SK-N-SH treated with all-trans-retinoic acid at 6 μM for 48 hours (cell line): ENCODE data around the gene IFIT1B.
"Not testable (repeated sequence)": the region's sequence is repeated elsewhere in the genome, so short reads cannot be mapped to it uniquely, and the experiment has no call there.

ENCODE experiments used
- ATAC-seq: fragments of 200-7000 bp; cut with Tn5 transposase; 3 replicates; pipeline ENCODE4 v1.9.1; 2020; ENCODE audit warnings: mild to moderate bottlenecking, moderate library complexity
- ARNTL ChIP-seq: fragments of 450-650 bp; formaldehyde crosslinking; IDR thresholded peaks from 2 replicates; pipeline ENCODE4 v1.5.0; 2020; ENCODE audit warnings: low read depth, mild to moderate bottlenecking, moderate library complexity, borderline replicate concordance
- BACH2 ChIP-seq: fragments of 250-450 bp; sonication (Bioruptor Pico); IDR thresholded peaks from 2 replicates; pipeline ENCODE4 v1.9.0; 2021; ENCODE audit warnings: mild to moderate bottlenecking, borderline replicate concordance
- CSDC2 ChIP-seq: fragments of 250-450 bp; sonication (Bioruptor Pico); IDR thresholded peaks from 2 replicates; pipeline ENCODE4 v1.5.0; 2020; ENCODE audit warnings: mild to moderate bottlenecking, moderate library complexity
- ESRRG ChIP-seq: fragments of 250-450 bp; sonication (Bioruptor Pico); IDR thresholded peaks from 2 replicates; pipeline ENCODE4 v1.6.1; 2021; ENCODE audit warnings: mild to moderate bottlenecking
- GLIS3 ChIP-seq: fragments of 250-450 bp; sonication (Bioruptor Pico); IDR thresholded peaks from 2 replicates; pipeline ENCODE4 v1.5.0; 2020; ENCODE audit warnings: mild to moderate bottlenecking, moderate library complexity
- ISL1 ChIP-seq: fragments of 250-450 bp; sonication (Bioruptor Pico); IDR thresholded peaks from 2 replicates; pipeline ENCODE4 v2.1.2; 2022; ENCODE audit warnings: mild to moderate bottlenecking, moderate library complexity
- OSR1 ChIP-seq: fragments of 250-450 bp; sonication (Bioruptor Pico); IDR thresholded peaks from 2 replicates; pipeline ENCODE4 v1.8.0; 2022; ENCODE audit warnings: moderate library complexity, mild to moderate bottlenecking, inconsistent platforms
- PPARA ChIP-seq: fragments of 250-450 bp; sonication (Bioruptor Pico); IDR thresholded peaks from 2 replicates; pipeline ENCODE4 v1.5.0; 2020; ENCODE audit warnings: mild to moderate bottlenecking, borderline replicate concordance
- RARB ChIP-seq: fragments of 250-450 bp; sonication (Bioruptor Pico); IDR thresholded peaks from 2 replicates; pipeline ENCODE4 v1.8.0; 2021; ENCODE audit warnings: mild to moderate bottlenecking, moderate library complexity
- SNAI2 ChIP-seq: fragments of 250-450 bp; sonication (Bioruptor Pico); IDR thresholded peaks from 2 replicates; pipeline ENCODE4 v1.5.0; 2020; ENCODE audit warnings: mild to moderate bottlenecking, moderate library complexity
- TCF4 ChIP-seq: fragments of 250-450 bp; sonication (Bioruptor Pico); IDR thresholded peaks from 2 replicates; pipeline ENCODE4 v1.8.0; 2021; ENCODE audit warnings: mild to moderate bottlenecking, moderate library complexity, borderline replicate concordance
- ZC3H10 ChIP-seq: fragments of 250-450 bp; sonication (Bioruptor Pico); IDR thresholded peaks from 2 replicates; pipeline ENCODE4 v1.5.1; 2021; ENCODE audit warnings: mild to moderate bottlenecking, moderate library complexity
- ZFP3 ChIP-seq: fragments of 250-450 bp; sonication (Bioruptor Pico); IDR thresholded peaks from 2 replicates; pipeline ENCODE4 v1.5.0; 2020; ENCODE audit warnings: mild to moderate bottlenecking, moderate library complexity
- ZFP30 ChIP-seq: fragments of 450-650 bp; formaldehyde crosslinking; IDR thresholded peaks from 2 replicates; pipeline ENCODE4 v1.5.0; 2022; ENCODE audit warnings: mild to moderate bottlenecking, moderate library complexity
- ZNF565 ChIP-seq: fragments of 450-650 bp; formaldehyde crosslinking; conservative IDR thresholded peaks from 2 replicates; pipeline ENCODE4 v1.5.0; 2020; ENCODE audit warnings: low read depth, mild to moderate bottlenecking, moderate library complexity
- ZNF8 ChIP-seq: fragments of 450-650 bp; formaldehyde crosslinking; IDR thresholded peaks from 2 replicates; pipeline ENCODE4 v1.5.0; 2020; ENCODE audit warnings: mild to moderate bottlenecking, moderate library complexity
- TF ChIP-seq, protein P1 (sequence below): fragments of 250-450 bp; sonication (Bioruptor Pico); IDR thresholded peaks from 2 replicates; pipeline ENCODE4 v1.8.0; 2021; ENCODE audit warnings: low read depth, mild to moderate bottlenecking, moderate library complexity, borderline replicate concordance
- TF ChIP-seq, protein P2 (sequence below): fragments of 250-450 bp; sonication (Bioruptor Pico); IDR thresholded peaks from 2 replicates; pipeline ENCODE4 v1.5.0; 2020; ENCODE audit warnings: mild to moderate bottlenecking, moderate library complexity
- TF ChIP-seq, protein P3 (sequence below): fragments of 250-450 bp; sonication (Bioruptor Pico); IDR thresholded peaks from 2 replicates; pipeline ENCODE4 v1.8.0; 2020; ENCODE audit warnings: mild to moderate bottlenecking, moderate library complexity, borderline replicate concordance
- TF ChIP-seq, protein P4 (sequence below): fragments of 250-450 bp; sonication (Bioruptor Pico); IDR thresholded peaks from 2 replicates; pipeline ENCODE4 v1.5.1; 2021; ENCODE audit warnings: mild to moderate bottlenecking, moderate library complexity

The IFIT1B gene, protein sequence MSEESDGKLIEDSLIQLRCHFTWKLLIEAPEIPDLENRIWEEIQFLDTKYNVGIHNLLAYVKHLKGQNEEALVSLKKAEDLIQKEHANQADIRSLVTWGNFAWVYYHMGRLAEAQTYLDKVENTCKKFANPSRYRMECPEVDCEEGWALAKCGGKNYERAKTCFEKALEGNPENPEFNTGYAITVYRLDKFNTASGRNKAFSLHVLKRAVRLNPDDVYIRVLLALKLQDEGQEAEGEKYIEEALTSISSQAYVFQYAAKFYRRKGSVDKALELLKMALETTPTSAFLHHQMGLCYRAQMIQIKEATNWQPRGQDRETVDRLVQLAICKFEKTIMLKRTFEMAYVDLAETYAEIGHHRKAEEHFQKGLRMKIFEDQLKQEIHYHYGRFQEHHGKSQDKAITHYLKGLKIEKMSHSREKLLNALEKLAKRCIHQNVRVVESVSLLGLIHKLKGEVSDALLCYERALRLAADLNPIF

DNA sequence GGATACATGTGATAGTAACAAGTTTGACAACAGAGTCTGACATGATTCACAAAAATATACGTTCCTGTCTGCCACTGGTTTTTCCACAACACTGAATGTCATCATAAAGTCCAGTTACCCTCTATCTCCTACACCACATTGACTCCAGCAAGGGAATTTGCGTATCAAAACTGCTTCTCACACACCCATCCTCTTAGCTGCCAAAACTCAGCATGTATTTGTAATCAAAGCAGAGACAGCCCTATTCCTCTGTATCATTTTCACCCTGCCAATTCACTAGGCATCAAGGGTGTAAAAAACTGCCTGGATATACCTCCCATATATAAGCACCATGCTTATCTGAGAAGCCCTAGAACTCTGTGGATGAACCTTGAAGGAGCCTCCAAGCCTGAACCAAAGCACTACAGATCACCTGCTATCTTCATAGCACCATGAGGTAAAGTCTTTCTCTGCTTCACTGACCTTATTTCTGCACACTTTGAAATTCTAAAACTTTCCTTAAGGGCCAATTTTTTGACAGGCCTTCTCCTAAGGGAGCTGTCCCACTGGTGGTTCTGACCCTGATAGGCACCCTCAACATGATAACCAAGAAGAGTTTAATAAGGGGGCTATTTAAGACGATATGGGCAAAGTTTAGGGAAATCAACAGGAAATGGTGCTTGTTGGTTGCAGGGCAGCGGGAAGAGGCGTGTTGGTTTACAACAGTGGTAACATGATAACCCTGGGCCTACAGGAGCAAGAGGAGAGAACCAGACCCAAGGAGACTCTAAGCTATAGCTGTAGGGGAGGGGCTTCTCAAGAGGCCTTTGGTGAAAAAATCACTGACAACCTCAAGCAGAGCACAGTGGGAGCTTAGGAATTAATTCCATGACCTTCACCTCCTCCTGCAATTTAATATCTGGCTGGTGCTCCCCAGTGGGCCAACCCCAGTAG is at the start of gene IFIT1B:
Gene IFIT1B (plus strand): TSS at position 352 of the 933 bp plus-strand sequence. CDS start 80 bp downstream, at position 432.
- TF ChIP-seq ARNTL (CRISPR knock-in tag) (no peak), ZNF565 (CRISPR knock-in tag) (no peak), OSR1 (CRISPR knock-in tag) (no peak), CSDC2 (CRISPR knock-in tag) (no peak), GLIS3 (CRISPR knock-in tag) (no peak), ZNF8 (CRISPR knock-in tag) (no peak)
- TF ChIP-seq, protein P1, sequence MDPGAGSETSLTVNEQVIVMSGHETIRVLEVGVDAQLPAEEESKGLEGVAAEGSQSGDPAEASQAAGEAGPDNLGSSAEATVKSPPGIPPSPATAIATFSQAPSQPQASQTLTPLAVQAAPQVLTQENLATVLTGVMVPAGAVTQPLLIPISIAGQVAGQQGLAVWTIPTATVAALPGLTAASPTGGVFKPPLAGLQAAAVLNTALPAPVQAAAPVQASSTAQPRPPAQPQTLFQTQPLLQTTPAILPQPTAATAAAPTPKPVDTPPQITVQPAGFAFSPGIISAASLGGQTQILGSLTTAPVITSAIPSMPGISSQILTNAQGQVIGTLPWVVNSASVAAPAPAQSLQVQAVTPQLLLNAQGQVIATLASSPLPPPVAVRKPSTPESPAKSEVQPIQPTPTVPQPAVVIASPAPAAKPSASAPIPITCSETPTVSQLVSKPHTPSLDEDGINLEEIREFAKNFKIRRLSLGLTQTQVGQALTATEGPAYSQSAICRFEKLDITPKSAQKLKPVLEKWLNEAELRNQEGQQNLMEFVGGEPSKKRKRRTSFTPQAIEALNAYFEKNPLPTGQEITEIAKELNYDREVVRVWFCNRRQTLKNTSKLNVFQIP: no peak
- TF ChIP-seq, all 23 proteins: peak for 0
- no peak for ATAC-seq

DNA sequence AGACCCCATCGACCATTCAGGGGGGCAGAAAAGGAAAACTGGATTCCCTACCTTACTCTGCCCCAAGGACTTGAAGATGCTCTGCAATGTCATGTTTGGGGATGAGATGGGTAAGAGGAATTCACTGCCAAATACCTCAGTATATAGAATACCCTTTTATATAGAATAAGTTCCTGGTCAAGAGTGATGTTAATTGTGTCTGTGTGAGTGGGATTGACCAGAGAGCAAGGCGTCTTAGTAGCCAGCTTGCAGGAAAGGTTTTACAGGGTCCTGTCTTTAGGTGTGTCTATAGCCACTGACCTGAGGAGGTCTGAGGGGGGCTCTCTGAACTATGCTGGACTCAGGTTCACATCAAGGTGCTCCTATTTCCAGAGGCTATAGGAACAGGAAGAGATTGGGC is 48.7 kb upstream of the IFIT1B start:
- TF ChIP-seq ZNF565 (CRISPR knock-in tag) (no peak), ZC3H10 (CRISPR knock-in tag) (no peak), TCF4 (no peak), ISL1 (CRISPR knock-in tag) (no peak), ZFP3 (CRISPR knock-in tag) (no peak), SNAI2 (CRISPR knock-in tag) (no peak), ZFP30 (CRISPR knock-in tag) (no peak), RARB (CRISPR knock-in tag) (no peak), ZNF8 (CRISPR knock-in tag) (no peak), GLIS3 (CRISPR knock-in tag) (no peak)
- TF ChIP-seq, all 23 proteins: peak for 0
- no peak for ATAC-seq

DNA sequence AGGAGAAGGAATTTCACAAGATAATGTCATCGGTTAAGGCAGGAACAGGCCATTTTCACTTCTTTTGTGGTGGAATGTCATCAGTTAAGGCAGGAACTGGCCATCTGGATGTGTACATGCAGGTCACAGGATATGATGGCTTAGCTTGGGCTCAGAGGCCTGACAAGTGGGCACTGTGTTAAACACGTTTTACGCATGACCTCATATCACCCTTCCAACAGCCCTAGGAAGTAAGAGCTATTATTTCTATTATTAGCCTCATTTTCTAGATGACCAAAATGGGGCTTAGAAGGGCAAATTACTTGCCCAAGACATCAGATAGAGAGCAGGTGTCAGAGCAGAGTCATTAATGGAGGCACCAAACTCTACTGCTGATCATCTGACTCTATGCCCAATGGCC is 47.8 kb upstream of the IFIT1B start:
- ATAC-seq: not testable (repeated sequence)

DNA sequence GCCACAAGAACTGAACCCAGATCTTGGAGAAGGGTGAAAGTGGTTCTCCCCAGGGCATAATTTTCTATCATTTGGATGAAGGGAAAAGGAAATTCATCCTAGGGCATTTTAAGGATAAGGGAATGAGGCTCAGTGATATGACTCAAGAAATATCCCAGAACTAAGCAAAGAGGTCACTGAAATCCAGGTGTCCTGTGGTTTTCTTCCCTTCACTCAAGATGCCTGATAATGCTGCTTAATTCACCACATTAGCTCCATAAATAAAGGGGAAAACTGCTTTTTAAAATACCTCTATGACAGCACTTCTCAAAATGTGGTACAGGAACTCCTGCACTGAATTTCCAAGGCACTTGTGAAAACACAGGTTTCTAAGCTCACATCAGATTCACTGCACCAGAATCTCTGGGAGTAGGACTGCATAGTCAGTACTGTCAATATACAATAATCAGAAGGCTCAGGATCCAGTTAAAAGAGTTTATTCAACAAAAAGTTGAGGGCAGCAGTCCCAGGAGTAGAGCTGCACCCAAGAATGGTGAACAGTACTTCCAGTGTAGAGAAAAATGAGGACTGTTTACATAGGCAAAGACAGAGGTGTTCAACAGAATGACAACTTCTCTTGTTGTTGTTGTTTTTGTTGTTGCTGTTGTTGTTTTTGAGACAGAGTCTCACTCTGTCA is 47.2 kb upstream of the IFIT1B start:
- ATAC-seq: no peak
- TF ChIP-seq, protein P2, sequence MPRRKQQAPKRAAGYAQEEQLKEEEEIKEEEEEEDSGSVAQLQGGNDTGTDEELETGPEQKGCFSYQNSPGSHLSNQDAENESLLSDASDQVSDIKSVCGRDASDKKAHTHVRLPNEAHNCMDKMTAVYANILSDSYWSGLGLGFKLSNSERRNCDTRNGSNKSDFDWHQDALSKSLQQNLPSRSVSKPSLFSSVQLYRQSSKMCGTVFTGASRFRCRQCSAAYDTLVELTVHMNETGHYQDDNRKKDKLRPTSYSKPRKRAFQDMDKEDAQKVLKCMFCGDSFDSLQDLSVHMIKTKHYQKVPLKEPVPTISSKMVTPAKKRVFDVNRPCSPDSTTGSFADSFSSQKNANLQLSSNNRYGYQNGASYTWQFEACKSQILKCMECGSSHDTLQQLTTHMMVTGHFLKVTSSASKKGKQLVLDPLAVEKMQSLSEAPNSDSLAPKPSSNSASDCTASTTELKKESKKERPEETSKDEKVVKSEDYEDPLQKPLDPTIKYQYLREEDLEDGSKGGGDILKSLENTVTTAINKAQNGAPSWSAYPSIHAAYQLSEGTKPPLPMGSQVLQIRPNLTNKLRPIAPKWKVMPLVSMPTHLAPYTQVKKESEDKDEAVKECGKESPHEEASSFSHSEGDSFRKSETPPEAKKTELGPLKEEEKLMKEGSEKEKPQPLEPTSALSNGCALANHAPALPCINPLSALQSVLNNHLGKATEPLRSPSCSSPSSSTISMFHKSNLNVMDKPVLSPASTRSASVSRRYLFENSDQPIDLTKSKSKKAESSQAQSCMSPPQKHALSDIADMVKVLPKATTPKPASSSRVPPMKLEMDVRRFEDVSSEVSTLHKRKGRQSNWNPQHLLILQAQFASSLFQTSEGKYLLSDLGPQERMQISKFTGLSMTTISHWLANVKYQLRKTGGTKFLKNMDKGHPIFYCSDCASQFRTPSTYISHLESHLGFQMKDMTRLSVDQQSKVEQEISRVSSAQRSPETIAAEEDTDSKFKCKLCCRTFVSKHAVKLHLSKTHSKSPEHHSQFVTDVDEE (CRISPR knock-in tag): no peak
- TF ChIP-seq GLIS3 (CRISPR knock-in tag) (no peak), ZFP3 (CRISPR knock-in tag) (no peak), BACH2 (no peak), ZNF8 (CRISPR knock-in tag) (no peak), ESRRG (CRISPR knock-in tag) (no peak), TCF4 (no peak), ISL1 (CRISPR knock-in tag) (no peak), RARB (CRISPR knock-in tag) (no peak), PPARA (CRISPR knock-in tag) (no peak), CSDC2 (CRISPR knock-in tag) (no peak)
- TF ChIP-seq, protein P1: no peak
- TF ChIP-seq, protein P3, sequence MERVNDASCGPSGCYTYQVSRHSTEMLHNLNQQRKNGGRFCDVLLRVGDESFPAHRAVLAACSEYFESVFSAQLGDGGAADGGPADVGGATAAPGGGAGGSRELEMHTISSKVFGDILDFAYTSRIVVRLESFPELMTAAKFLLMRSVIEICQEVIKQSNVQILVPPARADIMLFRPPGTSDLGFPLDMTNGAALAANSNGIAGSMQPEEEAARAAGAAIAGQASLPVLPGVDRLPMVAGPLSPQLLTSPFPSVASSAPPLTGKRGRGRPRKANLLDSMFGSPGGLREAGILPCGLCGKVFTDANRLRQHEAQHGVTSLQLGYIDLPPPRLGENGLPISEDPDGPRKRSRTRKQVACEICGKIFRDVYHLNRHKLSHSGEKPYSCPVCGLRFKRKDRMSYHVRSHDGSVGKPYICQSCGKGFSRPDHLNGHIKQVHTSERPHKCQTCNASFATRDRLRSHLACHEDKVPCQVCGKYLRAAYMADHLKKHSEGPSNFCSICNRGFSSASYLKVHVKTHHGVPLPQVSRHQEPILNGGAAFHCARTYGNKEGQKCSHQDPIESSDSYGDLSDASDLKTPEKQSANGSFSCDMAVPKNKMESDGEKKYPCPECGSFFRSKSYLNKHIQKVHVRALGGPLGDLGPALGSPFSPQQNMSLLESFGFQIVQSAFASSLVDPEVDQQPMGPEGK (CRISPR knock-in tag): no peak
- TF ChIP-seq, protein P4, sequence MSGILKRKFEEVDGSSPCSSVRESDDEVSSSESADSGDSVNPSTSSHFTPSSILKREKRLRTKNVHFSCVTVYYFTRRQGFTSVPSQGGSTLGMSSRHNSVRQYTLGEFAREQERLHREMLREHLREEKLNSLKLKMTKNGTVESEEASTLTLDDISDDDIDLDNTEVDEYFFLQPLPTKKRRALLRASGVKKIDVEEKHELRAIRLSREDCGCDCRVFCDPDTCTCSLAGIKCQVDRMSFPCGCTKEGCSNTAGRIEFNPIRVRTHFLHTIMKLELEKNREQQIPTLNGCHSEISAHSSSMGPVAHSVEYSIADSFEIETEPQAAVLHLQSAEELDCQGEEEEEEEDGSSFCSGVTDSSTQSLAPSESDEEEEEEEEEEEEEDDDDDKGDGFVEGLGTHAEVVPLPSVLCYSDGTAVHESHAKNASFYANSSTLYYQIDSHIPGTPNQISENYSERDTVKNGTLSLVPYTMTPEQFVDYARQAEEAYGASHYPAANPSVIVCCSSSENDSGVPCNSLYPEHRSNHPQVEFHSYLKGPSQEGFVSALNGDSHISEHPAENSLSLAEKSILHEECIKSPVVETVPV (CRISPR knock-in tag): no peak
- TF ChIP-seq, all 23 proteins: peak for 0

DNA sequence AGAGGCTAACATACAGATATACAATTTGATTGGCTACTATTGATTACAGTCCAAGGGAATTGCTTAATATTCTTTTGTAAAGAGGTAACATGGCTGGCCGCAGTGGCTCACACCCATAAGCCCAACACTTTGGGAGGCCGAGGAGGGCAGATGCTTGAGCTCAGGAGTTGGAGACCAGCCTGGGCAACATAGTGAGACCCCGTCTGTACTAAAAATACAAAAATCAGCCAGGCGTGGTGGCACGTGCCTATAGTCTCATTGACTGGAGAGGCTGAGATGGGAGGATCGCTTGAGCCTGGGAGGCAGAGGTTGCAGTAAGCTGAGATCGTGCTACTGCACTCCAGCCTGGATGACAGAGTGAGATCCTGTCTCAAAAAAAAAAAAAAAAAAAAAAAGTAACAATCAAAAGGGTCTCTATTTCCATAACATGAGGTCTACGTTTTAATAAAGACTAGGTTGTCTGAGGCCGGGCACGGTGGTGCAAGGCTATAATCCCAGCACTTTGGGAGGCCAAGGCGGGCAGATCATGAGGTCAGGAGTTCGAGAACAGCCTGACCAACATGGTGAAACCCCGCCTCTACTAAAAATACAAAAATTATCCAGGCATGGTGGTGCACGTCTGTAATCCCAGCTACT is 46.3 kb upstream of the IFIT1B start:
- ATAC-seq: not testable (repeated sequence)
